ENCODE results near the gene SYNE2.

Gene SYNE2

GRCh38 chr14:64253672-64254071 is 400.9 kb downstream of the SYNE2 start:
- H3K27me3 Mint-ChIP-seq, result no peaks in the 10 kb centered on the region
- no peaks in the 10 kb centered on the region for H3K9me3 Mint-ChIP-seq
- no peaks in the 10 kb centered on the region for H3K36me3 Mint-ChIP-seq (ENCODE audit: low read depth)
- H3K4me1 Mint-ChIP-seq (ENCODE audit: low read depth), result no peaks in the 10 kb centered on the region
- no peak overlapping the region for H3K27ac Mint-ChIP-seq
- intact Hi-C loops (cut with micrococcal nuclease), result no loop called here
- no peak overlapping the region for H3K4me3 Mint-ChIP-seq

- H3K4me3 Mint-ChIP-seq, result no peak overlapping the region
- intact Hi-C loops (cut with micrococcal nuclease), result no loop called here
- no peak overlapping the region for H3K27ac Mint-ChIP-seq
- H3K36me3 Mint-ChIP-seq (ENCODE audit: low read depth), result no peaks in the 10 kb centered on the region
- no peaks in the 10 kb centered on the region for H3K27me3 Mint-ChIP-seq
- H3K9me3 Mint-ChIP-seq, result no peaks in the 10 kb centered on the region
- no peaks in the 10 kb centered on the region for H3K4me1 Mint-ChIP-seq (ENCODE audit: low read depth)
Observed at GRCh38 chr14:64255756-64256155, 403.0 kb downstream of the SYNE2 start.

- Mint-ChIP-seq H3K36me3 (ENCODE audit: low read depth) (no peaks in the 10 kb centered on the region), H3K27ac (no peak overlapping the region), H3K27me3 (no peaks in the 10 kb centered on the region), H3K9me3 (no peaks in the 10 kb centered on the region), H3K4me1 (ENCODE audit: low read depth) (no peaks in the 10 kb centered on the region), H3K4me3 (no peak overlapping the region)
- intact Hi-C loops (cut with micrococcal nuclease), result no loop called here
Observed at GRCh38 chr14:64260418-64260817, 407.6 kb downstream of the SYNE2 start.

DNA sequence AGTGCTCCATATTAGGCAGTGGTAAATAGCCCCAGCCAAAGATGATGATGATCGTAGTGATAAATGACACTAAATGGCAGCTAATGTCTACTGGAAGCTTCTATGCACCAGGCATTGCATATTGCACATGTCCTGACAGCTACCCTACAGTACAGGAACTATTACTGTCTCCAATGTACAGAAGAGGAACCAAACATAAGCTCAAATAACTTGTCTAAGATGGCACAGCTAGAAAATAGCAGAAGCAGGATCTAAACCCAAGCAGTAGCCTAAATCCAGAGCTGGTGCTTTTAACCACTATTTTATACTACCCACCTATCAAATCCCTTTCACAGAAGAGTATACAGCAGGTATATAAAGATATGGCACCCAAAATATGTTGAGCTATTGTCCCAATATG is 412.4 kb downstream of the SYNE2 start:
- Mint-ChIP-seq H3K4me1 (ENCODE audit: low read depth) (no peaks in the 10 kb centered on the region), H3K36me3 (ENCODE audit: low read depth) (no peaks in the 10 kb centered on the region), H3K9me3 (no peaks in the 10 kb centered on the region), H3K27ac (no peak overlapping the region), H3K27me3 (no peaks in the 10 kb centered on the region), H3K4me3 (no peak overlapping the region)
- intact Hi-C loops (cut with micrococcal nuclease), result no loop called here

DNA sequence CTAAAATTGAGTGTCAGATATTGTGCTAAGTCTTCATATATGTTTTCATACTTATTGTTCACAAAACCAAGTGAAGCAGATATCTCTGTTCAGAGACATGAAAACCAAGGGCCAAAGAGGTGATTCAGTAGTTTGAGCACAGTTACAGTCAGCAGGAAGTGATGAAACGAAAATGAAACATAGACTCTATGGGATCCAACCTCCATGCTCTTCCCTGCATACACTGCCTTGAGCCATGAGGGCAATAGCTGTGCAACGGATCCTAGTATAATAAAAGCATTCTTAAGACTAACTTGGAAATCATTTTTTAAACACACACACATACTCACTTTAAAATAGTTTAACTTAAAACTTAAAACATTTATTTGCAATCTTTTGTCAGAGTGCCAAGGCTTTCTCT is 413.4 kb downstream of the SYNE2 start:
- intact Hi-C loops (cut with micrococcal nuclease), result no loop called here
- Mint-ChIP-seq H3K4me3 (no peak overlapping the region), H3K27ac (no peak overlapping the region), H3K27me3 (no peaks in the 10 kb centered on the region), H3K9me3 (no peaks in the 10 kb centered on the region), H3K36me3 (ENCODE audit: low read depth) (no peaks in the 10 kb centered on the region), H3K4me1 (ENCODE audit: low read depth) (no peaks in the 10 kb centered on the region)

DNA sequence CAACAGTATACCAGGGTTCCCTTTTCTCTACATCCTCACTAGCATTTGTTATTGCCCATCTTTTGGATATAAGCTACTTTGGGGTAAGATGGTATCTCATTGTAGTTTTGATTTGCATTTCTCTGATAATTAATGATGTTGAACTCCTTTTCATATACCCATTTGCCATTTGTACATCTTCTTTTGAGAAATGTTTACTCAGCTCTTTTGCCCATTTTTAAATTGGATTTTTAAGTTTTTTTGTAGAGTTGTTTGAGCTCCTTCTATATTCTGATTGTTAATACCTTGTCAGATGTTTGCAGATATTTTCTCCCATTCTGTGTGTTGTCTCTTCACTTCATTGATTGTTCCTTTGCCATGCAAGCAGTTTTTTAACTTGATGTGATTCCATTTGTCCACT is 419.2 kb downstream of the SYNE2 start:
- H3K27me3 Mint-ChIP-seq, result no peaks in the 10 kb centered on the region
- no peak overlapping the region for H3K27ac Mint-ChIP-seq
- intact Hi-C loops (cut with micrococcal nuclease), result no loop called here
- no peaks in the 10 kb centered on the region for H3K36me3 Mint-ChIP-seq (ENCODE audit: low read depth)
- H3K4me3 Mint-ChIP-seq, result no peak overlapping the region
- H3K4me1 Mint-ChIP-seq (ENCODE audit: low read depth), result no peaks in the 10 kb centered on the region
- H3K9me3 Mint-ChIP-seq, result no peaks in the 10 kb centered on the region
